IMR-90 (cell line): ENCODE results near the gene INAFM1. TPM values are rescaled to one million over a fixed set of nuclear protein-coding genes. Genes with fewer than 3 reads are reported as not detected.

Experiments
- microRNA-seq, 2 experiments: library from miRNA; stranded (forward) in 1 of 2; unstranded in 1 of 2; fragments of 10-50 nt in 1 of 2; fragments of <30 nt in 1 of 2; gene quantifications in 1 of 2; microRNA quantifications in 1 of 2; one replicate each; pipeline versions ENCODE3 to v1.1.0; 2013 to 2020; ENCODE audit not compliant: insufficient read depth in 1 of 2, insufficient read length in 1 of 2, unreplicated experiment in 1 of 2
- polyA plus RNA-seq, 3 experiments: library from polyadenylated mRNA; depleted of rRNA; stranded (reverse); fragments of >200 nt; gene quantifications; 2 replicates each; pipeline ENCODE4 v1.2.3, GENCODE V29; 2012; ENCODE audit warnings: low replicate concordance in 1 of 3
- small RNA-seq, 5 experiments: library from RNA; depleted of rRNA; stranded (forward); fragments of <200 nt; gene quantifications; one replicate each; pipeline ENCODE3, GENCODE V24; 2012
- total RNA-seq: library from RNA; depleted of rRNA; stranded (reverse); fragments of >200 nt; gene quantifications from 2 replicates; pipeline ENCODE4 v1.2.3, GENCODE V29; 2012; rRNA removed

INAFM1 gene
- total and polyA plus RNA-seq, 2 of the 4 experiments (the other 2 are of a cell fraction) = 0.36 to 7.8 TPM

Small RNA genes lying within 50 kb of the gene (microRNA-seq; reads per million reads assigned to microRNA genes)
- 0 reads per million in 2 experiments for gene MIR3190 (ENCODE audit: insufficient read depth in 1 of 2, insufficient read length in 1 of 2, unreplicated experiment in 1 of 2)
- gene MIR3191 (ENCODE audit: unreplicated experiment) = not detected

Small RNA genes lying within 50 kb of the gene (small RNA-seq; reads per million reads assigned to genes)
- gene MIR3190 = 0 reads per million in 5 experiments

Other genes starting within 250 kb of the INAFM1 start
- gene TMEM160, start 226.3 kb upstream of the INAFM1 start, total RNA-seq = 9.2 and 10.6 TPM in 2 replicates
- gene TMEM160, start 226.3 kb upstream of the INAFM1 start, polyA plus RNA-seq (2012; rRNA removed) = 25.7 and 48.9 TPM in 2 replicates
- 3.9 and 5.3 TPM in 2 replicates for gene ZC3H4, start 161.1 kb upstream of the INAFM1 start, total RNA-seq
- gene ZC3H4, start 161.1 kb upstream of the INAFM1 start, polyA plus RNA-seq (2012; rRNA removed) = 8.9 and 9.3 TPM in 2 replicates
- gene SAE1, start 144.1 kb upstream of the INAFM1 start, total RNA-seq = 184 and 192 TPM in 2 replicates
- 137 and 165 TPM in 2 replicates for gene SAE1, start 144.1 kb upstream of the INAFM1 start, polyA plus RNA-seq (2012; rRNA removed)
- 1.6 and 1.9 TPM in 2 replicates for gene BBC3, start 43.7 kb upstream of the INAFM1 start, total RNA-seq
- gene BBC3, start 43.7 kb upstream of the INAFM1 start, polyA plus RNA-seq (2012; rRNA removed) = 6.5 and 7.3 TPM in 2 replicates
- gene CCDC9, start 18.4 kb upstream of the INAFM1 start, total RNA-seq = 2.9 and 3.6 TPM in 2 replicates
- 8.6 and 9.6 TPM in 2 replicates for gene CCDC9, start 18.4 kb upstream of the INAFM1 start, polyA plus RNA-seq (2012; rRNA removed)
- gene C5AR1, start 35.0 kb downstream of the INAFM1 start, total RNA-seq = under 0.01 TPM in 1 of 2 replicates, not detected in the other
- gene C5AR1, start 35.0 kb downstream of the INAFM1 start, polyA plus RNA-seq (2012; rRNA removed) = 1.0 TPM in 2 replicates
- under 0.01 TPM in 1 of 2 replicates, not detected in the other for gene C5AR2, start 57.3 kb downstream of the INAFM1 start, total RNA-seq
- gene C5AR2, start 57.3 kb downstream of the INAFM1 start, polyA plus RNA-seq (2012; rRNA removed) = not detected in 2 replicates
- 4.5 and 5.6 TPM in 2 replicates for gene DHX34, start 74.4 kb downstream of the INAFM1 start, total RNA-seq
- gene DHX34, start 74.4 kb downstream of the INAFM1 start, polyA plus RNA-seq (2012; rRNA removed) = 13.7 and 14.8 TPM in 2 replicates
- gene MEIS3, start 144.6 kb downstream of the INAFM1 start, total RNA-seq = 28.3 and 32.4 TPM in 2 replicates
- 33.0 TPM in 2 replicates for gene MEIS3, start 144.6 kb downstream of the INAFM1 start, polyA plus RNA-seq (2012; rRNA removed)
- gene SLC8A2, start 197.0 kb downstream of the INAFM1 start, total RNA-seq = not detected in 2 replicates
- gene SLC8A2, start 197.0 kb downstream of the INAFM1 start, polyA plus RNA-seq (2012; rRNA removed) = 0.05 and 0.10 TPM in 2 replicates
- gene KPTN, start 209.3 kb downstream of the INAFM1 start, total RNA-seq = 3.9 and 4.1 TPM in 2 replicates
- 13.5 and 15.4 TPM in 2 replicates for gene KPTN, start 209.3 kb downstream of the INAFM1 start, polyA plus RNA-seq (2012; rRNA removed)
- 51.7 and 76.4 TPM in 2 replicates for gene NAPA, start 240.2 kb downstream of the INAFM1 start, total RNA-seq
- gene NAPA, start 240.2 kb downstream of the INAFM1 start, polyA plus RNA-seq (2012; rRNA removed) = 126 and 139 TPM in 2 replicates